Stimulated activated CD4-positive, alpha-beta T cell treated with anti-CD3 and anti-CD28 coated beads, Interleukin-4, amount 100 ng/mL, for 1 hour (primary cell): ENCODE measurements around the gene THSD4.
"Not testable (repeated sequence)": the region's sequence is repeated elsewhere in the genome, so short reads cannot be mapped to it uniquely, and the experiment has no call there.

Experiments
- DNase-seq: peaks from one replicate; pipeline ENCODE4 v3.0.0-alpha.2; 2020

The THSD4 gene

GRCh38 chr15:71301958-71302621 is 186.8 kb downstream of the THSD4 start:
- DNase-seq, result no peak

- DNase-seq, result no peak
These were observed 187.7 kb downstream of the THSD4 start for GRCh38 chr15:71302861-71303410.

DNA sequence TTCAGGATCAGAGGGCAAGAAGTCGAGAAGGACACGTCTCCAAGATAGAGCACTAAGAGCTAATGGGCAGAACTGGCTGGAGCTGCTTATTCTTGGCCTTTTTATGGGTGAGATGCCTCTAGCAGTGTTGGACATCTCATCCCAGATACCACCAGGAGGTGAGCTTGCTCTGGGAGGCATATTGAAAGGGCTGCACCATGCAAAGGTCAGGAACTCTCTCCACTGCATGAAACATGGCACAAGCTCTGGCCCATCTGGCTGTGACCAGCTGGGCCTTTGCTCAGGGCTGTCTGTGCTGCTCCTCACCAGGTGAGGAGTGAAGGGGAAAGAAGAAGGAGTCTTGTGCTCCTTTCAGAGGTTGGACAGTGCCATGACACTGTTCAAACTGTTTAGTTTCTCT is 188.7 kb downstream of the THSD4 start:
- DNase-seq, result no peak

DNA sequence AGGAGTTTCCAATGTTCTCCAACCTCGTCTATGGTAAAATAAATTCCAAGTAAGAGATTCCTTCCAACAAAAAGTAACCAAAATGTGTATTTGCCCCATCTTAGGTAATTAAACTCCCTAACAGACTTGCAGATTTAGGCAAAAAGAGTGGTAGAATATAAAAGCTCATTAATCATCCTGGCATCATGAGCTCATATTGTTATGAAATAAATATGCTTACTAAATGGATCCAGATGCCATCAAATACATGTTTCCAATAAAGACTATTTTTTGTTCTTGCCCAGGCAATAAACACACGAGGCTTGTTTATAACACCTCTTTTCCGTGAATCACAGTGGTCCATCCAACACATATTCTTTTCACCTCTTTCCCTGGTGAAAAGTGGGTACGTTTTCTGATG is 189.4 kb downstream of the THSD4 start:
- no peak for DNase-seq

DNA sequence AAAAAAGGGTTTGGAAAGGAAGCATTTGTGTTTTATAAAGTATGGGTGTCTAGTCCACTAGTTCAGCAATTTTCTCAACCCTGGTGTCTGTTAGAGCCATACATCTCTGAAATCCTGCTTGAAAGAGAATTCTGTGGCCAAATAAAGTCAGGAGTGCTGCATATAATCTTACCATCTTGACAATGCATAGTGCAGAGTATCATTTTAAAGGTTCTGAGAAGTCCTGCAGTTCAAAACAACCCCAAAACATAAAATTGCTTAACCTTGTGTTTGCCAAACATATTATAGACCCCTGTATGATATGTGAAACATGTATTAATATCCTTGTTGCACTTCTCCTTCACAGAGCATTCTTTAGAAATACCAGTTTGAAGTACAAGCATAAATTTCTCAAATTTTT is 191.3 kb downstream of the THSD4 start:
- no peak for DNase-seq

- no peak for DNase-seq
These were observed 197.0 kb downstream of the THSD4 start for GRCh38 chr15:71312194-71312708.

DNA sequence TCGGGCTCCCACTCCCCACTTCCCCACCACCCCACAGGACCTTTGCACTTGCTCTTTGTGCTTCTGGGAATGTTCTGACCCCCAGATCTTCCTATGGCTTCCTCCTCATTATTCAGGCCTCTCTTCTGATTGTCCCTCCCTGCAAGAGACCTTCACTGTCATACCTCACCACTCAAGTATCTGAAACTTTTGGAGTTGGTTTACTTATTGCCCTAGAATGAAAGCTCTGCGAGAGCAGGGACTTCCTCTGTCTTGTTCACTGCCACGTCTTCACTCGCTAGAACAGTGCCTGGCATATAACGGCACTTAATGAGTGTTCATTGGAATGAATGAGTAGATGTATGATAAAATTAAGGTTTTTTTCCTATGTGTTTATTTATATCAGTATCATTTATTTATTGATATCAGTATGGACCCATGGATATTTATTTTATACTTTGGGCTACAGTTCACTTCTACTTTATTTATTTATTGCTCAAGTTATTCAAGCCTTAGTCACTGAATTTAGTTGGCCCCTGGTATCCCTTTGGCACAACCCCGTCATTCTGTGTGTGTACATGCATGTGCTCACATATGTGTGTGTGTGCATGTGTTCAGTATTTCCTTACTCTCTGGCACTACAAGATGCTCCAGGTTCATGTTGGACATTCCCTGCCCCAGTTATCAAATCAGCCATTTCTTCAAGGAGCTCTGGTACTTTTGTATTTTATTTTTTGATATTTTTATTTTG is 197.6 kb downstream of the THSD4 start:
- no peak for DNase-seq

DNA sequence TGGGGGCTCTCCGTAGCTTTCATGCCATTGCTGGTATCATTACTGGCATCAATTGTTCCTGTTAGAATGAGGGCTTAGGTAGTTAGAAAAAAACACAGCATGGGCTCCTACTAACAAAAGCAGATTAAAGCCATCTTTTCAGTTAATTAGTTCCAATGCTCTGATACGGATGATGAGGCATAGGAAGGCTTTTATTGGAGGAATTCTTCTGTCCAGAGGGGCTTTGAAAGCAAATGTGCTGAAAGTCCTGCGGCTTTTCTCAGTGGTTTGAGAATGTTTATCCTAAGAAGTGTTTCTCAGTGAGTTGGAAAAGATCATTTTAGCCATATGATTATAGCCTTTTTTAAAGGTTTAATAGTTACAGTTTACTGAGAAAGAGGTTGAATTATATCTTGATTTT is 198.5 kb downstream of the THSD4 start:
- DNase-seq, result no peak

DNA sequence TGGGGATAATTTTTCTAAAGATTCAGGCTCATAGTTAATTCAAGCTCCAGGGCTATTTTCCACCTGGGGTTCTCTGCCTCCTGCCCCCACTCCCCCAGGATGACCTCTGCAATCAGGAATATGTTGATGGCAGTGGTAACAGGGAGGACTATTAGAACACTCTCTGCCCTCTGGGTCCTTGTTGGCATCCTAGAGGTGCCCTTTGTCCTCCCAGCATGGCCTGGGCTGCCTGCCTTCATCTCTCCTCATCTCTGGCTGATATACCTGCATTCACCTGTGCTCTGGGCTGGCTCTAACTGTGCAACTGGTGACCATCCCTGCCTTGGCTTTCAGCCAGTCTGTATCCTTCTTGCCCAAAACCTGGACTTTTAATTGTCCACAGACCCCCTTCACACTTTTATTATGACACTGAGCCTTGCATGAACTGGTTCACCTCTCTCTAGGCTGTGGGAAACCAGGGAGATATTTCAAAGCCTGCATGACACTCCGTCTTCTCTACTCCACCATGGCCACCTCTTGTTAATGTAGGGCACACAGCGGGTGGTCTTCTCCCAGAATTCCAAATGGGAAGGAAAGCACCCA is 199.8 kb downstream of the THSD4 start:
- no peak for DNase-seq

DNA sequence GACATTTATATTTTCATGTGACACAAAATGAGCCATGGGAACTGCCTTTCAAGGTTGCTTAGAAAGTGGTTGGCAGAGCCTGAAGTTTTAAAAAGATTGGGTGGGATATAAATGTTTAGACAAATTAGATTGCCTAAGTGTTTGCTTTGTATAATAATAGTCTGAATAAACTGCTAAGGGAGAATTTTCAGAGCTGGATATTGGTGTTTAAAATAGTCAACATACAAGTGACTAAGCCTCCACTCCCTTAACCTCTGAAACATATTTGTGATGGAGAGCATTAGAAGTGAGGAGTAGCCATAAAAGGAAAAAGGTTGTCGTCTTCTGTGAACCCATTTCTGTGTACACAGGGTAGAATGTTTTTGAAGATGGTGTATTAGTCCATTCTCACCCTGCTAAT is 201.6 kb downstream of the THSD4 start:
- DNase-seq, result no peak

GRCh38 chr15:71319424-71319823 is 204.2 kb downstream of the THSD4 start:
- not testable (repeated sequence) for DNase-seq

DNA sequence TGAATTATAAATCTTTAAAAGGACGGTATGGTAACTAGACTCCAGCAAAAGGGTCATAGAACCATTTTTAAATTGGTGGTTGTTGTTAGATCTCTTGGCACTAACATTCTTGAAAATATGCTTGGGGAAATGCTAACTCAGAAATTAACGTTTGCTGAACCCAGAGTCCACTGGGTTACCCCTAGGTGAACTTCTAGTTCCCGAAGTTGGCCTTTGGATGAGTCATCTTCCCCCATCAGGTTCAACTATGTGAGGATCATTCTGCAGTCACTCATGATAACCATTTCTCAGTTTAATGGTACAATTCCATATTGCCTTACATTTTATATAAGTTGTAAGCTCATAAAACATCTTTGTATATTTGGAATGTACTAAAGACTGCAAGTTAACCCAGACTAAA is 204.7 kb downstream of the THSD4 start:
- DNase-seq, result no peak

DNA sequence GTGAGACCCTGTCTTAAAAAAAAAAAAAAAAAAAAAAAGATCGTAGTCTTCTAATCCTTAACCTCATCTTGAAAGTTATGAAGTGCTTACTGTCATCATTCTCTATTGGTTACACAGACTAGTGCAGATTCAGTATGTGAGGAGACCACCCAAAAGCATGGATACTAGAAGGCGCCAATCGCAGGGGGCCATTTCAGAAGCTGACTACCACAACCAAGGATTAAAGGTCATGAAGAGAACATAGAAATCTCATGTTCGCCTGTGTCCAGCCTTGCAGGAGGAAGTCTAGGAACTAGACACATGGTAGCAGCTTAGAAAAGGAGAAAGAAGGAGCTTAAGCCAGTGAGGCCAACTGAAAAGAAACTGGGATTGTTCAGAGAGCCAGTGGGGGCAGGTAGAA is 207.8 kb downstream of the THSD4 start:
- DNase-seq, result no peak

DNA sequence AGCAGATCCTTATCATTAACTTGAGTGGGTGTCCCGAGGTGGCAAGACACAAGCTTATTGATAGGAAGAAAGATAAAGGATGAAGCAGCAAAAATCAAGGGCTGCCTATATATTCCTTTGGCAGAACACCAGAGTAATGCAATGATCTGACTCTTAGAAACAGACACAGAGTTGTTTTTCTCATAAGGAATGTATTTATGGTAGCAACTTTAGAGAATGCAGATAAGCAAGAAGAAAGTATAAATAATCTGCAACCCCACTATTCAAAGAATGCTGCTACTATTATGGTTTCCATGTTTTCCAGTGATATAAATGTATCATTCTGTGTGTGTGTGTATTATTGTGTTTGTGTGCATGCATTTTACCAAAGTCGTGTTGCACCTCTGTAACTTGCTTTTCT is 208.3 kb downstream of the THSD4 start:
- no peak for DNase-seq

GRCh38 chr15:71325481-71325880 is 210.2 kb downstream of the THSD4 start:
- DNase-seq, result no peak

DNA sequence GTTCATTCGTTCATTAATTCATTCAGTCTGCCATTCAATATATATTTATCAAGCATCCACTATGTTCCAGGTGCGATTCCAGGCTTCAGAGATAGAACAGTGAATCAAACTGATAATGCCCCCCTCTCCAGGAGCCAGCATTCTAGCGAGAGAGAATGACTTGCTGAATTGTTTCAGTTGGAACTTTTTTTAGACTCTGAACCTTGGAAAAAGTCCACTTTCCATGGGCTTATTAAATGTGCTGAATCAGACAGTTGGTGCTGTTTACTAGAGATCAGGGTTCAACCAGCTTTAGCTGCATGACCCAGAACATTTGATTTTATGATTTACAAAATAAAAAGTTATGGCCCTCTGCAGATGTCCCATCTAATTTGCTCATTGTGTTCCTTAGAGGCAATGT is 213.2 kb downstream of the THSD4 start:
- DNase-seq, result no peak

DNA sequence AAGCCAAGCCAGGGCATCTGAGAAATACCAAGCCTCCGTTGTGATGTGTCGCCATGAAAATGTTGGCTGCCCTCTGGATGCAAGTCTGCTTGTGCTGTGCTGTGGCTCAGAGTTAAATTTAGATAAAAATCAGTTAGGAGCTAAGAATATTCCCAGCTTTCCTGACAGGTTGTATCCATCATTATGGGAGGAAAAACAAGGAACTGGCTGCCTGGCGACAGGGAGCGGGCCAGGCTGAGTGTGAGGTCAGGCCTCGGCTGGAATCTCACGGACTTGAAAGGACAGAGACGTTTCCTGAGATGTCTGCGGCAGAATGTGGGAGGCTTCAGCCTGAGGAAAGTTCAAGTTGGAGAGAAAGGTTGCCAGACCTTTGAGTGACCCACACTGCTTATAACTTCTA is 213.8 kb downstream of the THSD4 start:
- DNase-seq, result no peak

DNA sequence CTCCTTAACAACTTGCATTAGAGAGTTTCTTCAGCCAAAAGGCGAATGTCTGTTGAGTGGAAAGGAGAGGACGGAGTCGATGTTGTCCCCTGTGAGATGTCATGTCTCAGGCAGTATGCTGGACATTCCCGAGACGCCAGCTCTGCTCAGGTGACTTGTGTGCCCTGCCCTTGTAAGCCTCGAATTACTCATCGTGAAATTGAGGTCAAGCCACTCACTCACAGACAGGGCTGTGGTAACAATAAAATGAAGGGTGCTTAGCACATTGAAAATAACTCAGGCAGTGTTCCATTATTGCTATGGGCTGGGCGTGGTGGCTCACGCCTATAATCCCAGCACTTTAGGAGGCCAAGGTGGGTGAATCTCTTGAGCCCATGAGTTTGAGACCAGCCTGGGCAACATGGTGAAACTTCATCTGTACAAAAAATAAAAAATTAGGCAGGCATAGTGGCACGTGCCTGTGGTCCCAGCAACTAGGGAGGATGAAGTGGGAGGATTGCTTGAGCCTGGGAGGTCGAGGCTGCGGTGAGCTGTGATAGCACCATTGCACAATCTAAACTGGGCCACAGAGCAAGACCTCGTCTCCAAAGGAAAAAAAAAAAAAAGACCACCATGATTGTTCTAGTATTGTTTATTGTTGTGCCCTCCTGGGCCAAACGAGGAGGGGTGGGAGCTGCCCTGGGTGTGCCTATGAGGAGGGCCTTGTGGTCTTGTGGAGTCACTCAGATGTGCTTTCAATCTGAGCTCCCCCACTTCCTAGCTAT is 214.4 kb downstream of the THSD4 start:
- DNase-seq, result no peak

- no peak for DNase-seq
These were observed 215.4 kb downstream of the THSD4 start for GRCh38 chr15:71330638-71331162.

GRCh38 chr15:71331173-71331572 is 215.9 kb downstream of the THSD4 start:
- DNase-seq, result no peak

- no peak for DNase-seq
These were observed 217.2 kb downstream of the THSD4 start for GRCh38 chr15:71332431-71333004.

DNA sequence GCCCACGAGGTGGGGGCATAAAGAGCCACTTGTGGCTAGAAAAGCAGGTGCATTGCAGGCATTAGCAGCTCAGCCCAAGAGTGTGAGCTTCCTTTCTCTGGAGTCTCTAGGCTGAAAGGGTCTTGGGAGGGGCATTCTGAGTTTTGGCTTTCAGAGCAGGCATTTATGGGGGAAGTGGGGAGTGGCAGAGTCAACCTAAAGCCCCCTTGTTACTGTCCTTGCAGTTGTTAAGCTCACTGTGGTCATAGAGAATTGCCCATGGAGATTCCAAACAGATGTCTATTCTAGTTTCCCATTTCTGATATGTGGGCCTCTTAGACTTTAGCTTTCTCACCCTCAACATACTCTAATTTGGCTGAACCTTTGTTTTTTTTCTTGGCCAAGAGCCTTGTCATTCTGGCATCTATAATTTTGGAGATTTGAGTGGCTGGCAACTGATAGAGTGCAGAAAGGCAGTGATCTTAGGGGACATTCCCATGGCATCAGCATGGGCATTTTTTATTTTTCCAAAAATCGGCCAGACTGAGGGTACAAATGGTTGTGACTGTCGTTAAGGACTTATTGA is 217.9 kb downstream of the THSD4 start:
- no peak for DNase-seq
